GM12872 (cell line): ENCODE data around the gene SIVA1.

ENCODE experiments used
- CTCF ChIP-seq: IDR thresholded peaks from 3 replicates; pipeline ENCODE4 v1.5.1; 2011; ENCODE audit warnings: low read depth, mild to moderate bottlenecking, low read length, moderate library complexity; ENCODE audit not compliant: insufficient read depth

Gene SIVA1, protein sequence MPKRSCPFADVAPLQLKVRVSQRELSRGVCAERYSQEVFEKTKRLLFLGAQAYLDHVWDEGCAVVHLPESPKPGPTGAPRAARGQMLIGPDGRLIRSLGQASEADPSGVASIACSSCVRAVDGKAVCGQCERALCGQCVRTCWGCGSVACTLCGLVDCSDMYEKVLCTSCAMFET

DNA sequence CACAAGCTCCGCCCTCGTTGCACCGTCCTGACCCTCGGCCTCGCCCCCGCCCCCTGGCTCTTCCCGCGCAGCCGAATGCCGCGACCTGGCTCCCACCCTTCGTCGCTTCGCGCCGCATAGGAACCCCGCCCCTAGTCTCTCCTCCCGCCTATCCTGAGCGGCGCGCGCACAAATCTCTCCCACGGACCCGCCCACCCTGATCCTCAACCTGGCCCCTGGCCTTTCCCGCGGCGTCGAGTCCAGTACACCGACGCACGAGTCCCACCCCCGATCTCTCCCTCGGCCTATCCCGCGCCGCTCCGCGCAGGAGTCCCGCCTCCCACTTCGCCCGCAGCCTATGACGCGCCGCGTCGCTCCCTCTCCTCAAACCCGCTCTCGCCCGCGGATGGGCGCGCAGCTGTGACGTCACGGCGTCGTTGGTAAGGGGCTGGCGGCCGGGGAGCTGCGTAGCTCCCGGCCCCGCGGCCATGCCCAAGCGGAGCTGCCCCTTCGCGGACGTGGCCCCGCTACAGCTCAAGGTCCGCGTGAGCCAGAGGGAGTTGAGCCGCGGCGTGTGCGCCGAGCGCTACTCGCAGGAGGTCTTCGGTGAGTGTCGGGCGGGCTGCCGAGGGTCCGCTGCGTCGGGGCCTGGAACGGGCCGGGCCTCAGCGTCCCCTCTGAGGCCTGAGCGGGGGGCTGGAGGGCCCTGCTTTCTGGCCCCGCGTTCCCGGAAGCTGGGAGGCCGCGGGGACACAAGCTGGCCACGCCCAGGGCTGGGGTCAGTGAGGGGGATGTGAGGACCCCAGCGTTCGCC, at the start of gene SIVA1:
Gene SIVA1, plus strand, starts transcription at position 413 of the 793 bp plus-strand sequence. Its CDS starts 55 bp downstream, at position 468.
- TF ChIP-seq CTCF: no peak

GRCh38 chr14:104703269-104703668, 49.7 kb upstream of the SIVA1 start:
- TF ChIP-seq CTCF: no peak

GRCh38 chr14:104704252-104704651, 48.7 kb upstream of the SIVA1 start:
- TF ChIP-seq CTCF: no peak

DNA sequence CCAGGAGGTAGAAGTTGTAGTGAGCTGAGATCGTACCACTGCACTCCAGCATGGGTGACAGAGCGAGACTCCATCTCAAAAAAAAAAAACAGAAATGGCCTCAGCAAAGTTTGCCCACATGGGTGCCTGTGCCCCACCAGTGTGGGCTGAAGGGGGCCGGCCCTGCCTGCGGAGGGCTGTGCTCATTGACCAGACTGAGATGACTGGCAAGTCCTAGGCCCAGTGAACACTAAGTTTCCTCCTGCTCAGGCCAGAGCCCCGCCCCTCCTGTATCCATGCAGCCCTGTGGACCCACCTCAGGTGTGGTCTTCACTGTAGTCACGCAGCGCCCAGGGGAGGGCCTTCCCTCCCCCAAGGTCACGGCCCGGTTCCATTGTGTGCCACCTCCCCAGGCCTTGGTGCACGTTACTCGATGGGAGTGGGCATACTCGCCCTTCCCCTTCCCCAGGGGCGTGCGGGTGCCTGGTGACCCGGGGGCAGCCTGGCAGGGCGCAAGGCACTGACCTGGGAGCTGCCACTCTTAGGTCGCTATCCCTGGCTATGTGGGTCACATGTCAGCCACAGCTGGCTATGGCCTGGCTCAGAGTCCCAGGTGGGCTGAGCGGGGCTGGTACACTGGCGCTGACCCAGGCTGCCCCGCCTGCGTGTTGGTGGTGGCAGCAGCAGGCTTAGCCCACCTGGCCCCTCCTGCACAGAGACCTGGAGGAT, 47.5 kb upstream of the SIVA1 start:
- TF ChIP-seq CTCF: no peak

GRCh38 chr14:104706733-104707607, 46.0 kb upstream of the SIVA1 start:
- no peak for TF ChIP-seq CTCF

DNA sequence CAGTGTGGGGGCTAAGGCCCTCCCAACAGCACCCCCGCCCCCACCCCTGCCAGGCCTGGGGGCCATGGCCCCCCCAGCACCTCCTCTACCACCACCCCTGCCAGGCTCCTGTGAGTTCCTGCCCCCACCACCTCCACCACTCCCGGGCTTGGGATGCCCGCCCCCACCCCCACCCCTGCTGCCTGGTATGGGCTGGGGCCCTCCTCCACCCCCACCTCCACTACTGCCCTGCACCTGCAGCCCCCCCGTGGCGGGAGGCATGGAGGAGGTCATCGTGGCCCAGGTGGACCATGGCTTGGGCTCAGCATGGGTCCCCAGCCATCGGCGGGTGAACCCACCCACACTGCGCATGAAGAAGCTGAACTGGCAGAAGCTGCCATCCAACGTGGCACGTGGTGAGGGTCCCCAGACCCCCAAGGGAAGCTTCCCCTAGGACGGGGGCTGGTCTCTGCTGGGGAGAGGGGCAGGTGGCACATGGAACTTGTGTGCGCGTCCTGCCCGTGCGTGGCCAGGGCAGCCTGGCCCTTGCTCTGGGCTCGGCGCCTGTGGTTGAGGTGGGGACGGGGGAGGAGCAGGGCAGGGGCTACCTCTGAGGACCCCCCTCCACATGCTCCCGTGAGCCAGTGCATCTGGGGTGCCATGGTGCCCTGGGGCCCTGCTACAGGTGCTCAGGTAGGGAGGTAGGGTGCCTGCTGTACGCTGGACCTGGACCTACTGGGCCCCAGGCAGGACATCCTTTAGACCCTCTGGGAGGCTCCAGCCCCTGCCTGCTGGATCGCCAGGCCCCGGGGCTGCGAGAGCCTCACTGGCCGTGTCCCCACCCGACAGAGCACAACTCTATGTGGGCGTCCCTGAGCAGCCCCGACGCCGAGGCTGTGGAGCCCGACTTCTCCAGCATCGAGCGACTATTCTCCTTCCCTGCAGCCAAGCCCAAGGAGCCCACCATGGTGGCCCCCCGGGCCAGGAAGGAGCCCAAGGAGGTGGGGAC, 45.0 kb upstream of the SIVA1 start:
- no peak for TF ChIP-seq CTCF
